GM19239 (cell line): ENCODE results near the gene ADAMTS17.
"Not testable (repeated sequence)": the region's sequence is repeated elsewhere in the genome, so short reads cannot be mapped to it uniquely, and the experiment has no call there.

Experiments used
- DNase-seq: peaks from one replicate; pipeline ENCODE4 v3.0.0; 2011; ENCODE audit warnings: low spot score; ENCODE audit not compliant: insufficient read length
- FAIRE-seq: peaks from 2 replicates; lab custom pipeline; 2011; peaks lifted over from hg19 to GRCh38; lab: Jason Lieb, UNC

ADAMTS17 gene

DNA sequence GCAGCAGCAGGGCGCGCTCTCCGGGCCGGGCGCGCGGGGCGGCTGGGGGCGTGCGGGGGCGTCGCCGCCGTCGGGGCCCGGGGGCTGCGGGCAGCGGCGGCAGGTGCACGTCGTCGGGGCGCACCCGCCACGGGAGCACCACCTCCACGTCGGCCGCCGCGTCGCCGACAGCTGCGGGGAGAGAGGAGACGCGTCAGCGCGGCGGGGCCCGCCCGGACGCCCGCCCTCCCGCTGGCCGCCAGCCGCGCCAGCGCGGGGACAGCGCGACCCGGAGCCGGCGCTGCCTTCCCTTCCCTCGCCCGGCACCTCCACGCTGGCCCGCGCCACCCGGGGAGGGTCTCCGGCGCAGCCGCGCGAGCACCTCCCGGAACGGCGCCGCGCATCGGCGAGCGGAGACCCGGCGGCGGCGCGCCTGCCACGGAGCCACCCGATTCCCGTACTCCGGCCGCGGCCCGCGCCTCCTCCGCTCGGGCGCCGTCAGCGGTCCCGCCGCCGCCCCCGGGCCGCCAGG is 481 bp downstream of the ADAMTS17 start:
- DNase-seq (no peak), FAIRE-seq (no peak)

DNA sequence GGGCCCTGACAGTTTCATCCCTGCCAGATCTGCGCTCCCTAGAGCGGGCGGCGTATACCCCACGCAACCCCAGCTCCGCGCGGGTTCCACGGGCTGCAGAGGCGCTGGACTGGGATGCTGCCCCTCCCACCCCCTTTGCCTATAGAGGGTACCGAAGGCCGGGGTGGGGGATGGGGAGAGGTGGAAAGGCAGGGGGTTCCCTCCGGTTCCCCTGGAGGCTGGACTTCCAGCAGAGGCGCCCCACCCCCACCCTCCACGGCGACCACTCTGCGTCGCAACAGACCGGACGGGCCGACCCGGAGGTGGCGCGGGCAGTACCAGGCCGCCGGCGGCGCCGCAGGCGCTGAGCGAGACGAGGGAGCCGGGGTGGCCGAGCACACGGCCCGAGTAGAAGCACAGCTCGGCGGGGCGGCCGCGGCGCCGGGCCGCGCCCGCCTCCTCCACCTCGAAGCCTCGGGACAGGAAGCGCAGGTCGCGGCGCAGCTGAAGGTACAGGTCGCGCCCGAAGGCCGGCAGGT is 995 bp downstream of the ADAMTS17 start:
- FAIRE-seq, result no peak

DNA sequence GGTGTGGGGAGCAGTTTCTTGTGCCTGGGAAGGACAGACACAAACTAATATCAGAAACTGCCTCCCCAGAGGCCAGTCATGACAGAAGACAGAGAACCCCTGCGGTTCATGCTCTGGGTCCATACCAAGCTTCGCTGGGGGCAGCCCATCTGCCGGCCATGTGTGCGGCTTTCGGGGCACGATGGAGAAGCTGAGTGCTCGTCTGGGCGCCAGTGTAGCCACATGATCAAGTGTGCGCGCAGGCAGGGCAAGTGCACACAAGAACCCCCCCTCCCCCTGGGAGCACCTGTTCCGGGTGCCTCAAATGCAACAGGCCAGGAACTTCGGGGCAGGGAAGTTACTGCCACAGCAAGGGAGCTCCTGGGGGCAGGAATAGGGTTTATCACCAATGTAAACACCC is 1.8 kb downstream of the ADAMTS17 start:
- FAIRE-seq, result no peak
- DNase-seq, result no peak

More for the DNA sequence above, 995 bp downstream of the ADAMTS17 start:
- no peak for DNase-seq

DNA sequence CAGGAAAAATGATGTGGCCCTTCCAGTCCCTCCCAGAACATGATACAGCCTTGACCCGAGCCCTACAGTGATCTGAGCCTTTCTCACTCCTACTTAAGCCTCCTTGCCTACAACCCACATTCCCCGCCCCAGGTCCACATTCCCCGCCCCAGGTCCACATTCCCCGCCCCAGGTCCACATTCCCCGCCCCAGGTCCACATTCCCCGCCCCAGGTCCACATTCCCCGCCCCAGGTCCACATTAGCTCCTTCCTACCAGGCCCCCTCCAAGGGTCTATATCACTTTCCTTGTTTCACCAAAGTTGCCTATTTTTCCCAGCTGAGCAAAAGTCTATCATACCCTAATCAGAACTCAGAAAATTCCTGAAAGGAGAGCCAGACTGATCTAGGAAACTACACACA is 2.3 kb downstream of the ADAMTS17 start:
- not testable (repeated sequence) for DNase-seq, FAIRE-seq

DNA sequence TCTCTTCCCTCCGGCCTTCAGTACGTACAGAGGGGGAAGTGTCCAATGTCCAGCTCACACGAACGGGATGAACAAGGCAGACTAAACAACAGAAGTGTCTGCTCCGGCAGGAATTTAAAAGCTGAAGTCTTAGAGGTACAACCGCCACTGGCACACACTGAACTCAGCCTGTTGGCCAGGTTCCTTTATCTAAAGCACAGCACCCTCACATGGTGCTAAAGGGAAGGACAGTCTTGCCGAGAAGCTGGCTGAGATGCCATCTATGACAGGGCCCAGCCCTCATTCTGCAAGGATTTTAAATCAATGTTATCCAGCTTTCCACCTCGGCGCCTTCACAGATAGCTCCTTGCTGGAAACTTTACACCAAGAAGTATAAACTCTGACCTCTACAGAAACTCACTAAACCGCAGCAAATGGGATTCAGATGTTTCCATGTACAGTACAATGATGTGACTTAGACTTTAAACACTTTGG is 2.8 kb downstream of the ADAMTS17 start:
- FAIRE-seq, result no peak
- no peak for DNase-seq

DNA sequence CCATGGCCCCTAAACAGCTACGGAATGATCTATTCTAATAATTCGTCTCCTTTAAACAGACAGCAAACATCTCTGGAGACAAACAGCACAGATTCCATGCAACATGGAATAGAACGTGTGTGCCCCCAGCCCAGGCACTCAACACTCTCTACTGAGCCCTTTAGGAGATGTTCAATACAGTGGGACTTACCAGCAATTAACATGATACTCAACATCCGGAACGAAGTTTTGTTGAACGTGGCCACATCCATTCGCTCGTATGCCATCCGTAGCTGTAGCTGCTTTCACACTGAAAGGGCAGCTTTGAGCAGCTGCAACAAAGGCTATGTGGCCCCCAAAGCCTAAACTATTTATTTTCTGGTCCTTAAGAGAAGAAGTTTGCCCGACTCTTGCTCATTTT is 3.5 kb downstream of the ADAMTS17 start:
- DNase-seq (no peak), FAIRE-seq (no peak)

DNA sequence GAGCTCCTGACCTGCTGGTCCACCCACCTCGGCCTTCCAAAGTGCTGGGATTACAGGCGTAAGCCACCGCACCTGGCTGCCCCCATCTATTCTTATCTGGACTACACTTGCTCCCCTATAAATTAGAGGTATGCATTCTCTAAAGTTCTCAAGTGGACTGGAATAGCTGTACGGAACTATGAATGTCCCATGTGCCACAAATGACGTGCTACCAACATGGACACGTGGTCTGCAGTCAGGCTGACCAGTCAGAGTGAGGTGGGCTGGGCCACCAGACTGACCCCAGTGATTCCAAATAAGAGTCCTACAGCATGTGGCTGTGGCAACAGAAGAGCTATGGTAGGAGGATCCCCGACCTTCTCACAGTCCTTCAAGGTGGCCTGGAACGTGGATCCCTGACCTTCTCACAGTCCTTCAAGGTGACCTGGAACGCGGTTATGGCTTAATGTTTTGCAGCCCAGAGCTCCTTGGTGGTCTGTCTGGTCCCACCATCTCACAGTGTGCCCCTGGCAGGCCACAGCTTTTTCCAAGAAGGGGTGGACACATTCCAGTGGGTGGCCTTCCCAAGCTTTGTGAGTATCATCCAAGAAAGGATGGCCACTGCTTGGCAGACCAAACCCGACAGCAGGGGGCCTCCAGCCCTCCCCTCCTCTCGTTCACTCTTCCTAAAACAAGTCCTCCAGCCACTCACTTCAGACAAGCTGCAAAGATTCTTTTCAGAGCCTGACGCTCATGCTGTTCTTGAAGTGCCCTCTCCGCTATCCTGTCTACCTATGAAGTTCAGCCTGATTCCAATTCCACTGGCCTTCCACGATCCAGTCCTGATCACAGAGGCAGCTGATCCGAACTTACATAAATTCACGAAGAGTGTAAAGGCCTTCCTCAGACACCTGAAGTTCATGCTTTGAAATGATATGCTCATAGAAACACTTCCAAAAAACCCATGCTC is 4.4 kb downstream of the ADAMTS17 start:
- no peak for DNase-seq
- FAIRE-seq, result no peak

DNA sequence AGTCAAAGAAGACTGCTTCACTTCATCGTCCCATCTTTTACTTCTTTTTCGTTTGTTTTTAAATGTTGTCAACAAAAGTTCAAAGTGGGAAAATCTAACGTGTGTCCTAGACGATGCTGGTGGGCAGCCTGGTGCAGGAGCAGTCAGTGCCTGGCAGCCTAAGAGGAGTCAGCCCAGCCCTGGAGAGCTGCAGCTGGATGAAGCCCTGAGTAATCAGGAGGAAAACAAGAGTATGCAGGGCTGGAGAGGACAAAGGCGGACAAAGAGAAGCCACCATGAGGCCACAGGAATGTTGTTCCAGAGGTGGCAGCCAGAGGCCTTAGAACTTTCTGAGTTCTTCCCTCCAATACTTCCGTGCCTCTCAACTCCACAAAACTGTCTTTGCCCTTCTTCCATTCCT is 5.7 kb downstream of the ADAMTS17 start:
- DNase-seq (no peak), FAIRE-seq (no peak)

DNA sequence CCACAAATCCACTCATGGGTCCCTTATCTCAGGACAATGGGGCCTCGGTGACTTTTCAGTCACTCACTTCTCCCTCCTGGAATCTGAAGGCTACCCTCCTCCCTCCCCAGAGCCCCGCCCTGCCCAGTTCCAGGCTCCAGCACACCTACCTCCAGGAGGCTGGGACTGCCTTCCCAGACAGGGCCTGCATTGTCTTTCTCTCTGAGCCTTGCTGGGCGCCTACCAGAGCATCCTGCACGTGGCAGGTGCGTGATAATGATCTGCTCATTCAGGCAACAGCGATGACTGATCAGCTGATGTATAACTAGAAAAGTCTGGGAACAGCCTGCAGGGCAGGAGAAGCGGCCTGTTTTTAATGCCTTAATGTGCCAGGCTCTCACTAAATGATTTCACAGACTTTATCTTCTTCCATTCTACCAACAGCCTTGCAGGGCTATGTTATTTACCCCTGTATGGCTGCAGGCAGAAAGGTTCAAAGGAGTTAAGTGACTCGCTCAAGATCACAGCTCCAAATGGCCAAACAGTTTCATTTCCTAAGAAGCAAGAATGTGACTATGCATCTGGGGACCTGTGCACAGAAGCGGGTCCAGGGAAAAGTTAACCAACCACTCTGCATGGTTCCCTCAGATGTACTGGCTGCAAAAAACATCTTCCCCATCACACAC is 6.3 kb downstream of the ADAMTS17 start:
- DNase-seq (no peak), FAIRE-seq (no peak)

DNA sequence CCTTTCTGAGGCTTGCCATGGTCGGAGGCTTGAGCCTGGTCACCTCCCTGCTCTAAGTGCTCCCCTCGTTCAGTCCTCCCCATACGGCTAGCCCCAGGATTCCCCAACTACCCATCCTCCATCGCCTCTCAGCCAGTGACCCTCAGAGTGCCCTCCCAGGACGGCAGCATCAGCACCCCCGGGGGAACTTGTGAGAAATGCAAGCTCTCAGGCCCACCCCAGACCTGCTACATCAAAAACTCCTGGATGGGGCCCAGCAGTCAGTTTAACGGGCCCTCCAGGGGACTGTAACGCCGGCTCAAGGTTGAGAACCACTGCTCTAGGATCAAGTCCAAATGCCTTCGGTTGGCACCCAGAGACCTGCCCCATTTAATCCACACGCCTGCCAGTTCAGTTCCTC is 6.9 kb downstream of the ADAMTS17 start:
- DNase-seq, result no peak
- FAIRE-seq, result no peak

DNA sequence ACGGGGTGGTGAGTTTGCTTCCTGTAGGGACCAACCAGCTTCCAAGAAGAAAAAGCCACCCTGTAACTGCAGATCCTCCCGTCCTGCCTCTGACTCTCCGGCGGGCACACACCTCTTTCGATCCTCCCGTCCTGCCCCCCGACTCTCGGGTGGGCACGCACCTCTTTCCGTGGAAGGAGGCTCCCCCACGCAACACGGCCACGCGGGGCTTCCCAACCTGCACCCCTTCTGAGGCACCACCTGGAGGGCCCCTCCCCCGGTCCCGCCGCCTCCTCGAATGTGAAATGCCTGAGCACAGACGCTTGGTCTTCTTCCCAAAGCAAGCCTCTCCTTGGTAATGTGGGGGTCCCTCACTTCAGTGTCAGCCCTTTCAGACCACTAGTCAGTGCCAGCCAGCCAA is 7.3 kb downstream of the ADAMTS17 start:
- FAIRE-seq (no peak), DNase-seq (no peak)

DNA sequence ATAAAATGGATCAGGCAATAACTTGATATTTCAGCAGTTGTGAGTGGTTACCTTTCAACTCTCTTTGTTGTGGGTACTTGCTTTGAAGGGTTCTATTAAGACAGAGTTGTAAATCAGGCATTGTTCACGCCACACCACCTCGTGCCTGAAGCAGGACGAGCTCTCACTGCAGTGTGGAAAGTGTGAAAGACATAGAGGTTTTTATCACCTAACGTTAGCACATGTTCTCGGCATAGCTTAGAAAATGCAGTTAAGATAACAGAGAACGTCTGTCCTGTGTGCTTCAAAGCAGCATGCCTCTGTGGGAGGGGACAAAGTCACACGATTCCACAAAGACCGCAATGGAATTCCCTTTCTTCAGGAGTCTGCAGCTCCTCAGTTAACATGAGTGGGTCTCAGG is 7.8 kb downstream of the ADAMTS17 start:
- DNase-seq (no peak), FAIRE-seq (no peak)

DNA sequence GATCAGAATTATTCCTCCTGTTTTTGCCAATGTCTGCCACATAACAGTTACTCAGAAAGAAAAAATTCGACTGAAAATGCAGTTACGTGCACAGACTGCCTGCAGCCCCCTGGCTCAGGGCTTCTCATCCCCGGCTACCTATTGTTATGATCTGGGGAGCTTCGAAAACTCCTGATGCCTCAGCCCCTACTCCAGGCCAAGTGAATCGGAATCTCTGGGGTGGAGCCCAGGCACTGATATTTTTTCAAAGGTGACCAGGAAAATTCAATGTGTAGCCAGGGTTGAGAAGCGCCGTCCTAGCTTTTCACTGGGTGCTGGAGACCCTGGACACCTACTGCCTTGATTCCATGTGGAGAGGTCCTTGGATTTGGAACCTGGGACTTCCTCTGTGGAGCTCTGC is 8.5 kb downstream of the ADAMTS17 start:
- no peak for FAIRE-seq

DNA sequence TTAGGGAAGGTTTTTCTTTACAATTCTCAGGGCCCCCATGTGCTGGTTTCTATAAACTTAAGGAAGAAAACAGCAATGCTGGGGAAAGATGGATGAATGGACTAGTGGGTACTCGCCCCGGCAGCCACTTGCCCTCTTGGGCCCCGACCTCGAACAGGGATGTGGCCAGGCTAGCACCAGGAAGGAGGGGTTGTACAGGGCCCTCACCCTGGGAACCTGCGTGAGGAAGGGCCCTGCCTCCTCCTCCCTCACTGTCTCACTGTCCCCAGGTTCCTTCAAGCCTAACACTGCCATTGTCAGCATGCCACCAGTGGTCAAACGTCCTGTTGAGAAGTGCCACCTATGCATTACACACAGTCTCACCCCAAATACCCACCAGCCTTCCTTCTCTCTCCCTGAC is 9.1 kb downstream of the ADAMTS17 start:
- DNase-seq (no peak), FAIRE-seq (no peak)

More for the DNA sequence above, 8.5 kb downstream of the ADAMTS17 start:
- DNase-seq, result no peak

DNA sequence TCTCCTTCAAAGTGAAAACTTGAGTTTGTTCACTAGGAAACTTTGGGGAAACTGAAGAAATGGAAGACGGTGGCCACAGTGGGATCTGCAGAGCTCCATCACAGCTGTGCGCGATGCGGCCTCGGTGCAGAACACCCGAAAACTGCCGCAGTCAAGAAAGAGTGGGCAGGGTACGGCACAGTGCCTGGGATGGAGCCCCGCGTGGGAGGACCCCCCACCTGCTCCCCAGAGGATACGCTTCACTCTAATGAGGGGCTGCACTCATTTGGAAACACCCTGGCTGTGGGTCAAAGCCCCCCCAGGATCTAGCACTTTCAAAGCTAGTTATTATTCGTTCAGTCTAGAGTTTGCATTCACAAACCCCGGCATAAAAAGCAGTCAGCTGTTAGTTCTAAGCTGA is 9.5 kb downstream of the ADAMTS17 start:
- no peak for FAIRE-seq
- no peak for DNase-seq

DNA sequence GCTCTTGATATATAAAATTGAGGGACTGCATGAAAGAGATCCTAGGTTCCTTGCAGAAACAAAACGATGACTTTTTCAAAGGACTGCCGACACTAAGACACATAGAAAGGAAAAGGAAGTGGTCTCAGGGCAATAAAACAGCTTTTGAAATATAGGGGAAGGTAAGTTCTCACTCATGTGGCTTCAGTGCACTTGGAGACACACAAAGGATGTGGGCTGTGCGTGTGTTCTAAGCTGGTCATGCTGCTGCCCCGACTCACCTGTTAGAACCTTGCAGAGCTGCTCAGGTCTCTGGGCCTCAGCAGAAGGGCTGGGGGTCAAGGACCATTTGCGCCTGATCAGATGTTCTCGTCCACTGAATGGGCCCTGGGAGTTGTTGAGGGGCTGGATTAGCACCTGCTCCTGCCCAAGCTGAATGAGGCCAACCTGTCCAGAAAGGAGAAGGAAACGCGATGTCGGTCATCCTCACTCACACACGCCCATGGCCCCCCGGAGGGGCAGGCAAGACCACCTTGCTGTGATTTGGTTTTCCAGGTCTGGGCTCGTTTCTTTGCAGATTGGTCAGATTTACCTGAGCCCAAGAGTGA is 11.1 kb downstream of the ADAMTS17 start:
- no peak for FAIRE-seq
- DNase-seq, result no peak

DNA sequence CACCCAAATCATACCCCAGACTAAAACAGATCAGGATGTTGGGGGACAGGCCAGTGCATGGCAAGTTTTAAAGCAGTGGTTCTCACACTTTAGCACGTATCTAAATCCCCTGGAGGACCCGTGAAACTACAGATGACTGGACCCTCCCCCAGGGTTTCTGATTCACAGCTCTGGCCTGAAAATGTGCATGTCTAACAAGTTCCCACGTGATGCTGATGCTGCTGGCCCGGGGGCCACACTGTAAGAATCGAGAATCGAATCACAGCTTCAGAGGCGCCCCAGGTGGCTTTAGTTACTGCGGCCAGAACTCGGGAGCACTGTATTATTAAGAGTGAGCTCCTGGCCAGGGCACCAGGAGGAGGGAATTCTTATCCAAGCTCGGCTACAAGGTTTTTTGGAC is 11.6 kb downstream of the ADAMTS17 start:
- FAIRE-seq (no peak), DNase-seq (no peak)

DNA sequence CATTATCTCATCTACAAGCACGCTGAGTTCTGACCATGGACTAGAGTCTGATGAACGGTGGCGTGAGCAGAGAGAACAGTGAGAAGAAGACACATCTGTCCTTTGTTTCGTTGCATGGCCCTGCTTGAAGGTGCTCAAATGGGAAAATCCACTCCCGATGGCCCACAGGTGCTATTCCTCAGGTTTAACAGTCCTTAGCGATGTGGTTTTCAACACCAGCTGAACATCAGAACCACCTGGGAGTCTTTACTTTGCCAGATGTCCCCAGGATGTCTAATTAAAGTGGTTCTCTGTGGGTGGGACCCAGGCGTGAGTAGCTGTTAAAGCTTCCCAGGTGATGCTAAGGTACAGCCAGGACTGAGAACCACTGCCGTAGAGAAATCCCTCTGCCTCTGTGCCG is 13.0 kb downstream of the ADAMTS17 start:
- no peak for FAIRE-seq

DNA sequence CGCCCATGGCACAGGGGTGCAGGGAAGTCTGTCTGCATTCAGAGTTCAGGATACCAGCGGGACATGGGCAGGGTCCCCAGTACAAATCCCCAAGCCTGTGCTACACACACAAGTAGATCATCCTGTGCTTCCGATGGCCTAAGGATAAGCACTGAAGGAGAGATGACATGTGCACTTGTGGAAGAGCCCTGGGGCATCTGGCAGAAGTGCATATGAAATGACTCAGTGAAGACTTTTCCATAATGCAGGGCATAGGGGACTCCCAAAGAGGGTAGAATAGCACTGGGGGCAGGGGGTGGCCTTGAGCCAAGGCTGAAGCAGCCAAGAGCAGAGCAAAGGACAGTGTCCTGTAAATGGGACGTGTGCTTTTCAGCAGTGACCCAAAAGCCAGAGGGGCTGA is 22.9 kb downstream of the ADAMTS17 start:
- FAIRE-seq (no peak), DNase-seq (no peak)

More for the DNA sequence above, 13.0 kb downstream of the ADAMTS17 start:
- DNase-seq, result no peak

DNA sequence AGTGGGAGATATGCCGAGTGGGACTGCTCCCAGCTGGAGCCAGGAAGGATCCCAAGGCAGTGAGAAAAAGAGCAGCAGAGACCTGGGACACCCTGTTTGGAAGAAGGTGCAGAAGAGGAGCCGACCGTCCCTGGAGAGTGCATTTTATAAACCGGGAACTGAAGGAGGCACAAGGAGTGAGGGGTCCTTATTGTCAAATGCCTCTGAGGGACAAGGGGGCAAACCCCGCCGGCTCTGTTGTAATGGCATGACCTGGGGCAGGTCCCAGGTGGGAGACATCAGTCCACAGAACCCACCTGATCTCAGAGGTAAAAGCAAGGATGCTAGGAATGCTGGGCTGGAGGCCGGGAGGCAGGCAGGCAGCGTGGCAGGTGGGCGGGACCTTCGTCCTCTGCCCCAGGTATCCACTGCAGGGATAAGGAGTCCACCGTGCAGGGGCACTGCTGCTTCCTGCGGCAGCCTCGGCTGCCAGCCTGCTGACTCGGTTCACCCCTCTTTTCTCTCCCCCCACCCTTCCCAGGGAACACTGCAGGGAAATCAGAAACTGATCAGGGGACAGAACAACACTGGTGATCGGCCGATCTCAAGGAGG is 26.9 kb downstream of the ADAMTS17 start:
- DNase-seq, result no peak
- no peak for FAIRE-seq
